ENCODE data around the gene PROC.

Gene PROC

DNA sequence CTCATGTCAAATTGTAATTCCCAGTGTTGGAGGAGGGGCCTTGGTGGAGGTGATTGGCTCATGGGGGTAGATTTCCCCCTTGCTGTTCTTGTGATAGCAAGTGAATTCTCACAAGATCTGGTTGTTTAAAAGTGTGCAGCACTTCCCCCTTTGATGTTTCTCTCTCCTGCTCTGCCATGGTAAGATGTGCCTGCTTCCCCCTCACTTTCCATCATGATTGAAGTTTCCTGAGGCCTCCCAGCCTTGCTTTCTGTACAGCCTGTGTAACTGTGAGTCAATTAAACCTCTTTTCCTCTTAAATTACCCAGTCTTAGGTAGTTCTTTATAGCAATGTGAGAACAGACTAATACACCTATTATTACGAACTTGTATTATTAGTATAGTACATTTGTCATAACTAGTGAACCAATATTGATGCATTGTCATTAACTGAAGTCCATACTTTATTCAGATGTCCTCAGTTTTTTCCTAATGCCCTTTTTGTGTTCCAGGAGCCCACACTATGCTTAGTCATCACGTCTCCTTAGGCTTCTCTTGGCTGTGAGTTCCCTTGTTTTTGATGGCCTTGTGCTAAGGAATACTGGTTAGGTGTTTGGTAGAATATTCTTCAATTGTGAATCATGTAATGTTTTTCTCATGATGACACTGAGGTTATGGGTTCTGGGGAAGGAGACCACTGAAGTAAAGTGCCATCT, 25.9 kb upstream of the PROC start (continued):
- TF ChIP-seq WT1 (tag by site-specific recombination; IDR thresholded peaks at IDR 0.05) (no peak), ZNF510 (tag by site-specific recombination; IDR thresholded peaks at IDR 0.05; ENCODE audit: insufficient replicate concordance) (no peak), ZNF843 (tag by site-specific recombination; IDR thresholded peaks at IDR 0.05) (no peak), PRDM1 (tag by site-specific recombination; IDR thresholded peaks at IDR 0.05) (no peak), ZNF629 (tag by site-specific recombination; IDR thresholded peaks at IDR 0.05) (no peak)

DNA sequence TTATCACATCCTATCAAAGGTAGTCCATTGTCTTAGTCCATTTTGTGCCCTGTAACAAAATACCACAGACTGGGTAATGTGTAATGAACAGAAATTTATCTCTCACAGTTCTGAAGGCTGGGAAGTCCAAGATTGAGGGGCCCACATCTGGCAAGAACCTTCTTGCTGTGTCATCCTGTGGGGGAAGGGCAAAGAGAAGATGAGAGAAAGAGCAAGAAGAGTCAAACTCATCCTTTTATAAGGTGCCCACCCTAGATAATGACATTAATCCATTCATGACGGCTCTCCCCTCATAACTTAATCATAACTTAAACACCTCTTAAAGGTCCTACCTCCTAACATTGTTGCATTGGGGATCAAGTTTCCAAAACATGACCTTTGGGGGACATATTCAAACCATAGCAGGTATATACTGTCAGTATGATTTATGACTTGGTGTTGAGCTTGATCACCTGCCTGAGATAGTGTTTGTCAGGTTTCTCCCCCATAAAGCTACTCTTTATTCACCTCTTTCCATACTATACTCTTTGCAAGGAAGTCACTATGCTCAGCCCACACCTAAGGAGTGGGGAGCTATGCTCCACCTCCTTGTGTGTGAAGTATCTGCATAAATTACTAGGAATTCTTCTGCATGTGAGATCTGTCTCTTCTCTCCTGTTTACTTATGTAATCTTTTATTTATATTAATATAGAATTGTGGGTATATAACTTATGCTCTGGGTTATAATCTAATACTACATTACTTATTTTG, 25.2 kb upstream of the PROC start:
- peaks cover 5% of the 10 kb centered on the region for H3K4me1 ChIP-seq (ENCODE audit: control insufficient read depth, insufficient read depth, low read length)
- no peaks in the 10 kb centered on the region for H3K9me3 ChIP-seq (ENCODE audit: control insufficient read depth, insufficient read depth, low read depth, low read length)
- no peak overlapping the region for H3K27ac ChIP-seq (ENCODE audit: extremely low read depth, low read depth, low read length)
- POLR2A ChIA-PET, result no interaction called here
- H3K4me3 ChIP-seq (ENCODE audit: low read depth, low read length), result no peak overlapping the region
- CTCF ChIA-PET, result no interaction called here
- TF ChIP-seq ZNF473 (tag by site-specific recombination; IDR thresholded peaks at IDR 0.05) (no peak), ZNF571 (tag by site-specific recombination; IDR thresholded peaks at IDR 0.05) (no peak), ZNF335 (tag by site-specific recombination; conservative IDR thresholded peaks at IDR 0.05) (no peak), ZIC2 (tag by site-specific recombination; IDR thresholded peaks at IDR 0.05) (no peak), ZNF623 (tag by site-specific recombination; IDR thresholded peaks at IDR 0.05) (no peak), ZNF274 (IDR thresholded peaks at IDR 0.05; ENCODE audit: low read length) (no peak), ZNF274 (tag by site-specific recombination; IDR thresholded peaks at IDR 0.05; ENCODE audit: borderline replicate concordance) (no peak), ZNF654 (tag by site-specific recombination; IDR thresholded peaks at IDR 0.05; ENCODE audit: low read depth) (no peak), ZBTB20 (tag by site-specific recombination; IDR thresholded peaks at IDR 0.05) (no peak), TCF7L2 (IDR thresholded peaks at IDR 0.05; ENCODE audit: borderline replicate concordance, low read depth, low read length) (no peak), ZNF132 (tag by site-specific recombination; IDR thresholded peaks at IDR 0.05; ENCODE audit: borderline replicate concordance) (no peak)
- TF ChIP-seq, protein P1, sequence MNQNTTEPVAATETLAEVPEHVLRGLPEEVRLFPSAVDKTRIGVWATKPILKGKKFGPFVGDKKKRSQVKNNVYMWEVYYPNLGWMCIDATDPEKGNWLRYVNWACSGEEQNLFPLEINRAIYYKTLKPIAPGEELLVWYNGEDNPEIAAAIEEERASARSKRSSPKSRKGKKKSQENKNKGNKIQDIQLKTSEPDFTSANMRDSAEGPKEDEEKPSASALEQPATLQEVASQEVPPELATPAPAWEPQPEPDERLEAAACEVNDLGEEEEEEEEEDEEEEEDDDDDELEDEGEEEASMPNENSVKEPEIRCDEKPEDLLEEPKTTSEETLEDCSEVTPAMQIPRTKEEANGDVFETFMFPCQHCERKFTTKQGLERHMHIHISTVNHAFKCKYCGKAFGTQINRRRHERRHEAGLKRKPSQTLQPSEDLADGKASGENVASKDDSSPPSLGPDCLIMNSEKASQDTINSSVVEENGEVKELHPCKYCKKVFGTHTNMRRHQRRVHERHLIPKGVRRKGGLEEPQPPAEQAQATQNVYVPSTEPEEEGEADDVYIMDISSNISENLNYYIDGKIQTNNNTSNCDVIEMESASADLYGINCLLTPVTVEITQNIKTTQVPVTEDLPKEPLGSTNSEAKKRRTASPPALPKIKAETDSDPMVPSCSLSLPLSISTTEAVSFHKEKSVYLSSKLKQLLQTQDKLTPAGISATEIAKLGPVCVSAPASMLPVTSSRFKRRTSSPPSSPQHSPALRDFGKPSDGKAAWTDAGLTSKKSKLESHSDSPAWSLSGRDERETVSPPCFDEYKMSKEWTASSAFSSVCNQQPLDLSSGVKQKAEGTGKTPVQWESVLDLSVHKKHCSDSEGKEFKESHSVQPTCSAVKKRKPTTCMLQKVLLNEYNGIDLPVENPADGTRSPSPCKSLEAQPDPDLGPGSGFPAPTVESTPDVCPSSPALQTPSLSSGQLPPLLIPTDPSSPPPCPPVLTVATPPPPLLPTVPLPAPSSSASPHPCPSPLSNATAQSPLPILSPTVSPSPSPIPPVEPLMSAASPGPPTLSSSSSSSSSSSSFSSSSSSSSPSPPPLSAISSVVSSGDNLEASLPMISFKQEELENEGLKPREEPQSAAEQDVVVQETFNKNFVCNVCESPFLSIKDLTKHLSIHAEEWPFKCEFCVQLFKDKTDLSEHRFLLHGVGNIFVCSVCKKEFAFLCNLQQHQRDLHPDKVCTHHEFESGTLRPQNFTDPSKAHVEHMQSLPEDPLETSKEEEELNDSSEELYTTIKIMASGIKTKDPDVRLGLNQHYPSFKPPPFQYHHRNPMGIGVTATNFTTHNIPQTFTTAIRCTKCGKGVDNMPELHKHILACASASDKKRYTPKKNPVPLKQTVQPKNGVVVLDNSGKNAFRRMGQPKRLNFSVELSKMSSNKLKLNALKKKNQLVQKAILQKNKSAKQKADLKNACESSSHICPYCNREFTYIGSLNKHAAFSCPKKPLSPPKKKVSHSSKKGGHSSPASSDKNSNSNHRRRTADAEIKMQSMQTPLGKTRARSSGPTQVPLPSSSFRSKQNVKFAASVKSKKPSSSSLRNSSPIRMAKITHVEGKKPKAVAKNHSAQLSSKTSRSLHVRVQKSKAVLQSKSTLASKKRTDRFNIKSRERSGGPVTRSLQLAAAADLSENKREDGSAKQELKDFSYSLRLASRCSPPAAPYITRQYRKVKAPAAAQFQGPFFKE (tag by site-specific recombination; IDR thresholded peaks at IDR 0.05; ENCODE audit: borderline replicate concordance), result no peak
- TF ChIP-seq, protein P2, sequence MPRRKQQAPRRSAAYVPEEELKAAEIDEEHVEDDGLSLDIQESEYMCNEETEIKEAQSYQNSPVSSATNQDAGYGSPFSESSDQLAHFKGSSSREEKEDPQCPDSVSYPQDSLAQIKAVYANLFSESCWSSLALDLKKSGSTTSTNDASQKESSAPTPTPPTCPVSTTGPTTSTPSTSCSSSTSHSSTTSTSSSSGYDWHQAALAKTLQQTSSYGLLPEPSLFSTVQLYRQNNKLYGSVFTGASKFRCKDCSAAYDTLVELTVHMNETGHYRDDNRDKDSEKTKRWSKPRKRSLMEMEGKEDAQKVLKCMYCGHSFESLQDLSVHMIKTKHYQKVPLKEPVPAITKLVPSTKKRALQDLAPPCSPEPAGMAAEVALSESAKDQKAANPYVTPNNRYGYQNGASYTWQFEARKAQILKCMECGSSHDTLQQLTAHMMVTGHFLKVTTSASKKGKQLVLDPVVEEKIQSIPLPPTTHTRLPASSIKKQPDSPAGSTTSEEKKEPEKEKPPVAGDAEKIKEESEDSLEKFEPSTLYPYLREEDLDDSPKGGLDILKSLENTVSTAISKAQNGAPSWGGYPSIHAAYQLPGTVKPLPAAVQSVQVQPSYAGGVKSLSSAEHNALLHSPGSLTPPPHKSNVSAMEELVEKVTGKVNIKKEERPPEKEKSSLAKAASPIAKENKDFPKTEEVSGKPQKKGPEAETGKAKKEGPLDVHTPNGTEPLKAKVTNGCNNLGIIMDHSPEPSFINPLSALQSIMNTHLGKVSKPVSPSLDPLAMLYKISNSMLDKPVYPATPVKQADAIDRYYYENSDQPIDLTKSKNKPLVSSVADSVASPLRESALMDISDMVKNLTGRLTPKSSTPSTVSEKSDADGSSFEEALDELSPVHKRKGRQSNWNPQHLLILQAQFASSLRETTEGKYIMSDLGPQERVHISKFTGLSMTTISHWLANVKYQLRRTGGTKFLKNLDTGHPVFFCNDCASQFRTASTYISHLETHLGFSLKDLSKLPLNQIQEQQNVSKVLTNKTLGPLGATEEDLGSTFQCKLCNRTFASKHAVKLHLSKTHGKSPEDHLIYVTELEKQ (tag by site-specific recombination; IDR thresholded peaks at IDR 0.05; ENCODE audit: borderline replicate concordance), result no peak
- TF ChIP-seq, protein P3, sequence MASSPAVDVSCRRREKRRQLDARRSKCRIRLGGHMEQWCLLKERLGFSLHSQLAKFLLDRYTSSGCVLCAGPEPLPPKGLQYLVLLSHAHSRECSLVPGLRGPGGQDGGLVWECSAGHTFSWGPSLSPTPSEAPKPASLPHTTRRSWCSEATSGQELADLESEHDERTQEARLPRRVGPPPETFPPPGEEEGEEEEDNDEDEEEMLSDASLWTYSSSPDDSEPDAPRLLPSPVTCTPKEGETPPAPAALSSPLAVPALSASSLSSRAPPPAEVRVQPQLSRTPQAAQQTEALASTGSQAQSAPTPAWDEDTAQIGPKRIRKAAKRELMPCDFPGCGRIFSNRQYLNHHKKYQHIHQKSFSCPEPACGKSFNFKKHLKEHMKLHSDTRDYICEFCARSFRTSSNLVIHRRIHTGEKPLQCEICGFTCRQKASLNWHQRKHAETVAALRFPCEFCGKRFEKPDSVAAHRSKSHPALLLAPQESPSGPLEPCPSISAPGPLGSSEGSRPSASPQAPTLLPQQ (tag by site-specific recombination; IDR thresholded peaks at IDR 0.05), result no peak
- H3K36me3 ChIP-seq (ENCODE audit: control insufficient read depth in 2 of 2, insufficient read depth in 1 of 2, low read length in 2 of 2), result peaks cover 0 to 10% of the 10 kb centered on the region in 2 experiments; a peak in 1 of 3 replicates

Measured in HEK293 (cell line).